Posterior vena cava (tissue), 2 donors: Measurements from ENCODE around the gene C2orf81. TPM values are rescaled to one million over a fixed set of nuclear protein-coding genes. Genes with fewer than 3 reads are reported as not detected.

Source experiments
- DNase-seq: peaks from one replicate; pipeline ENCODE4 v3.0.0-alpha.2; 2020; ENCODE audit warnings: low spot score
- intact Hi-C, 2 donors: fragments of 100-400 bp; cut with DNase I; formaldehyde crosslinking; loops; one replicate each; pipeline versions ENCODE4 v1.14.1 to v1.14.2; 2022 to 2023
- total RNA-seq, 2 donors: library from RNA; stranded (reverse); fragmentation: NEBNext Ultra II Directional; extraction: Animal tissue kit (Norgen Biotek cat#: 25700); gene quantifications; one replicate each; pipeline ENCODE4 v1.2.1, GENCODE V29; 2021
- donor health status: DM: yes; HTN: yes; CAD: no.
- donor health status: DM: yes; HTN: yes; CAD: no.

C2orf81 gene
- total RNA-seq, 2 donors from 2014 or later = 2.3 to 2.7 TPM

- intact Hi-C loops = no loop called here
- no peak for DNase-seq
These were observed 50.0 kb downstream of the C2orf81 start for GRCh38 chr2:74371421-74371820.

GRCh38 chr2:74369976-74370375 lies 51.4 kb downstream of the C2orf81 start:
- intact Hi-C loops = no loop called here
- no peak for DNase-seq

- DNase-seq = no peak
- intact Hi-C loops = no loop called here
These were observed 52.9 kb downstream of the C2orf81 start for GRCh38 chr2:74368499-74368898.

- no peak for DNase-seq
- intact Hi-C loops = loop anchor here in 1 of 2 donors (1.0 kb wide), 1 partner anchor 49 kb away; no protein-coding TSS in a partner anchor
These were observed 53.6 kb downstream of the C2orf81 start for GRCh38 chr2:74367789-74368188.

GRCh38 chr2:74366036-74366435 lies 55.4 kb downstream of the C2orf81 start:
- intact Hi-C loops = no loop called here
- no peak for DNase-seq

GRCh38 chr2:74364533-74365505 lies 56.6 kb downstream of the C2orf81 start:
- intact Hi-C loops = no loop called here
- DNase-seq = no peak

Other genes starting within 250 kb of the C2orf81 start
- 100 to 1,000 TPM; 101 to 119 TPM for gene MOB1A, start 242.7 kb downstream of the C2orf81 start, total RNA-seq
- 100 to 1,000 TPM in 1 of 2 donors, 10 to 100 TPM in 1; 83.7 to 101 TPM for gene MTHFD2, start 223.0 kb downstream of the C2orf81 start, total RNA-seq
- 1 to 10 TPM; 3.9 to 5.3 TPM for gene SLC4A5, start 78.2 kb downstream of the C2orf81 start, total RNA-seq
- gene DCTN1, start 41.3 kb downstream of the C2orf81 start, total RNA-seq = 100 to 1,000 TPM; 165 to 167 TPM
- 1 to 10 TPM; 7.9 to 9.4 TPM for gene WDR54, start 111 bp upstream of the C2orf81 start, total RNA-seq
- 10 to 100 TPM; 10.6 to 16.8 TPM for gene RTKN, start 20.3 kb upstream of the C2orf81 start, total RNA-seq
- 10 to 100 TPM; 20.5 TPM for gene INO80B, start 33.5 kb upstream of the C2orf81 start, total RNA-seq
- gene WBP1, start 36.8 kb upstream of the C2orf81 start, total RNA-seq = 10 to 100 TPM; 28.2 to 40.5 TPM
- gene MOGS, start 43.8 kb upstream of the C2orf81 start, total RNA-seq = 10 to 100 TPM; 25.1 to 30.2 TPM
- gene MRPL53, start 51.1 kb upstream of the C2orf81 start, total RNA-seq = 10 to 100 TPM; 47.1 to 53.2 TPM
- gene CCDC142, start 61.4 kb upstream of the C2orf81 start, total RNA-seq = 10 to 100 TPM in 1 of 2 donors, 1 to 10 TPM in 1; 9.9 to 11.2 TPM
- gene TTC31, start 61.5 kb upstream of the C2orf81 start, total RNA-seq = 10 to 100 TPM; 13.2 to 15.0 TPM
- gene LBX2, start 78.0 kb upstream of the C2orf81 start, total RNA-seq = 1 to 10 TPM in 1 of 2 donors, not detected in 1; 1.5 TPM
- 10 to 100 TPM; 21.6 to 23.6 TPM for gene PCGF1, start 86.1 kb upstream of the C2orf81 start, total RNA-seq
- gene TLX2, start 92.8 kb upstream of the C2orf81 start, total RNA-seq = not detected
- gene DQX1, start 104.6 kb upstream of the C2orf81 start, total RNA-seq = not detected
- gene AUP1, start 108.1 kb upstream of the C2orf81 start, total RNA-seq = 10 to 100 TPM; 64.4 to 67.0 TPM
- 10 to 100 TPM; 22.4 to 30.4 TPM for gene HTRA2, start 108.3 kb upstream of the C2orf81 start, total RNA-seq
- 10 to 100 TPM in 1 of 2 donors, 1 to 10 TPM in 1; 6.1 to 11.8 TPM for gene LOXL3, start 132.3 kb upstream of the C2orf81 start, total RNA-seq
- gene DOK1, start 133.1 kb upstream of the C2orf81 start, total RNA-seq = 10 to 100 TPM; 11.0 to 12.2 TPM
- gene M1AP, start 226.7 kb upstream of the C2orf81 start, total RNA-seq = under 1 TPM in 1 of 2 donors, not detected in 1; 0.19 TPM
- 1 to 10 TPM; 3.2 to 3.9 TPM for gene SEMA4F, start 232.6 kb upstream of the C2orf81 start, total RNA-seq